Mucosa of descending colon (tissue), 3 donors: ENCODE results near the gene CSNK1A1. TPM values are rescaled to one million over a fixed set of nuclear protein-coding genes. Genes with fewer than 3 reads are reported as not detected.

Experiments used
- ATAC-seq: fragments of 200-7000 bp; cut with Tn5 transposase; one replicate; pipeline ENCODE4 v1.9.1; 2020; ENCODE audit warnings: mild to moderate bottlenecking, moderate library complexity
- DNase-seq, 3 donors: peaks; one replicate each; pipeline ENCODE4 v3.0.0-alpha.2; 2020
- H3K36me3 ChIP-seq: fragments of 200-600 bp; one replicate; pipeline ENCODE4 v1.8.0; 2021; ENCODE audit warnings: low read depth, mild to moderate bottlenecking
- H3K4me1 ChIP-seq: fragments of 200-600 bp; one replicate; pipeline ENCODE4 v1.8.0; 2021; ENCODE audit warnings: low read depth, mild to moderate bottlenecking
- H3K4me3 ChIP-seq: fragments of 200-600 bp; one replicate; pipeline ENCODE4 v1.8.0; 2021; ENCODE audit warnings: mild to moderate bottlenecking
- H3K9me3 ChIP-seq: fragments of 200-600 bp; one replicate; pipeline ENCODE4 v1.8.0; 2021; ENCODE audit warnings: mild to moderate bottlenecking
- CTCF ChIP-seq: fragments of 200-600 bp; IDR thresholded peaks from one replicate; pipeline ENCODE4 v1.8.0; 2022; ENCODE audit warnings: antibody characterized with exemption, mild to moderate bottlenecking
- intact Hi-C, 2 donors: fragments of 100-400 bp; cut with DNase I in 1 of 2; cut with micrococcal nuclease in 1 of 2; formaldehyde crosslinking; loops; one replicate each; pipeline versions ENCODE4 v1.11.0 to v1.11.1; 2022; cut with DNase I, micrococcal nuclease
- total RNA-seq, 3 donors: library from RNA; stranded (reverse); fragmentation: NEBNext Ultra II Directional in 2 of 3; extraction: Animal tissue kit (Norgen Biotek cat#: 25700) in 2 of 3; gene quantifications; one replicate each; pipeline versions ENCODE4 v1.2.1 to v1.2.4, GENCODE V29; 2021 to 2023
- donor health status: DM: no; HTN: no; CAD: no; lungs with moderate emphysema.
- donor health status: DM: no; HTN: no; CAD: no.
- donor health status: DM: no; HTN: yes; CAD: no.

The CSNK1A1 gene
- total RNA-seq, 3 donors from 2014 or later, result 200 to 233 (median 224) TPM

GRCh38 chr5:149585910-149586309 lies 34.7 kb upstream of the CSNK1A1 start:
- ATAC-seq, result no peak
- H3K9me3 ChIP-seq, result no peaks in the 10 kb centered on the region
- no peak overlapping the region for H3K4me3 ChIP-seq
- no peak for TF ChIP-seq CTCF
- peaks cover 20% of the 10 kb centered on the region for H3K4me1 ChIP-seq
- no peak for DNase-seq
- no peaks in the 10 kb centered on the region for H3K36me3 ChIP-seq
- intact Hi-C loops, result no loop called here

GRCh38 chr5:149584121-149584520 lies 32.9 kb upstream of the CSNK1A1 start:
- Histone ChIP-seq H3K9me3 (no peaks in the 10 kb centered on the region), H3K4me1 (peaks cover 27% of the 10 kb centered on the region), H3K4me3 (no peak overlapping the region), H3K36me3 (no peaks in the 10 kb centered on the region)
- intact Hi-C loops, result no loop called here
- DNase-seq (no peak), ATAC-seq (no peak)
- TF ChIP-seq CTCF, result no peak

GRCh38 chr5:149583394-149583793 lies 32.2 kb upstream of the CSNK1A1 start:
- no peaks in the 10 kb centered on the region for H3K9me3 ChIP-seq
- peak; percentile 55 for ATAC-seq
- intact Hi-C loops, result no loop called here
- no peak overlapping the region for H3K4me3 ChIP-seq
- TF ChIP-seq CTCF, result no peak
- H3K4me1 ChIP-seq, result peaks cover 27% of the 10 kb centered on the region
- H3K36me3 ChIP-seq, result no peaks in the 10 kb centered on the region
- DNase-seq, result peak in 1 of 3 donors; percentile 59

GRCh38 chr5:149581931-149582768 lies 30.9 kb upstream of the CSNK1A1 start:
- H3K9me3 ChIP-seq, result no peaks in the 10 kb centered on the region
- ATAC-seq (peak; percentile 72), DNase-seq (peak in 2 of 3 donors; percentile 55 to 60)
- H3K36me3 ChIP-seq, result no peaks in the 10 kb centered on the region
- H3K4me3 ChIP-seq, result peak overlapping the region; percentile 25
- no peak for TF ChIP-seq CTCF
- intact Hi-C loops, result no loop called here
- peaks cover 27% of the 10 kb centered on the region for H3K4me1 ChIP-seq

- Histone ChIP-seq H3K4me1 (peaks cover 27% of the 10 kb centered on the region), H3K9me3 (no peaks in the 10 kb centered on the region), H3K36me3 (no peaks in the 10 kb centered on the region), H3K4me3 (peak within 1 kb of the TSS; percentile 25)
- peak; percentile 83 for ATAC-seq
- peak; percentile 87 to 94 (median 91) for DNase-seq
- TF ChIP-seq CTCF, result no peak
- intact Hi-C loops, result no loop called here
Measured at GRCh38 chr5:149581192-149581861, 30.1 kb upstream of the CSNK1A1 start, which contains the start of gene ARHGEF37. ARHGEF37 (plus strand) TSS chr5:149581498; CDS start chr5:149597770, 16,272 bp downstream.
